Immature natural killer cell (primary cell): ENCODE measurements around the gene VTI1A. TPM values are rescaled to one million over a fixed set of nuclear protein-coding genes. Genes with fewer than 3 reads are reported as not detected.
"Not testable (repeated sequence)": the region's sequence is repeated elsewhere in the genome, so short reads cannot be mapped to it uniquely, and the experiment has no call there.

Experiments
- DNase-seq, 3 donors: peaks; one replicate each; pipeline ENCODE4 v3.0.0; 2022; ENCODE audit warnings: mixed read lengths in 1 of 3
- H3K27ac Mint-ChIP-seq, 6 donors: one replicate each; pipeline ENCODE4 v1.8.0; 2020; ENCODE audit warnings: mixed read lengths in 6 of 6, mild to moderate bottlenecking in 5 of 6, inconsistent platforms in 4 of 6, moderate library complexity in 3 of 6
- H3K27me3 Mint-ChIP-seq, 3 donors: one replicate each; pipeline ENCODE4 v1.8.0; 2020 to 2021; ENCODE audit warnings: low read depth in 3 of 3, mild to moderate bottlenecking in 3 of 3, mixed read lengths in 3 of 3, moderate library complexity in 3 of 3, inconsistent platforms in 1 of 3
- H3K36me3 Mint-ChIP-seq, 3 donors: one replicate each; pipeline ENCODE4 v1.8.0; 2020; ENCODE audit warnings: mixed read lengths in 3 of 3, inconsistent platforms in 2 of 3, mild to moderate bottlenecking in 2 of 3
- H3K4me1 Mint-ChIP-seq, 2 donors: one replicate each; pipeline ENCODE4 v1.8.0; 2020; ENCODE audit warnings: inconsistent platforms in 2 of 2, mild to moderate bottlenecking in 2 of 2, mixed read lengths in 2 of 2, moderate library complexity in 1 of 2
- H3K4me3 Mint-ChIP-seq, 5 donors: one replicate each; pipeline ENCODE4 v1.8.0; 2020; ENCODE audit warnings: mild to moderate bottlenecking in 5 of 5, mixed read lengths in 5 of 5, inconsistent platforms in 3 of 5, moderate library complexity in 3 of 5
- H3K9me3 Mint-ChIP-seq, 6 donors: one replicate each; pipeline ENCODE4 v1.8.0; 2020; ENCODE audit warnings: mild to moderate bottlenecking in 6 of 6, mixed read lengths in 6 of 6, inconsistent platforms in 4 of 6, moderate library complexity in 3 of 6
- polyA plus RNA-seq, 3 donors: library from polyadenylated mRNA; unstranded; fragments of 300-500 nt; fragmentation: Illumina TruSeq; gene quantifications; one replicate each; pipeline ENCODE4 v1.2.3, GENCODE V29; 2021

VTI1A gene
- polyA plus RNA-seq, result 10 to 100 TPM; 15.0 to 40.2 (median 31.2) TPM

DNA sequence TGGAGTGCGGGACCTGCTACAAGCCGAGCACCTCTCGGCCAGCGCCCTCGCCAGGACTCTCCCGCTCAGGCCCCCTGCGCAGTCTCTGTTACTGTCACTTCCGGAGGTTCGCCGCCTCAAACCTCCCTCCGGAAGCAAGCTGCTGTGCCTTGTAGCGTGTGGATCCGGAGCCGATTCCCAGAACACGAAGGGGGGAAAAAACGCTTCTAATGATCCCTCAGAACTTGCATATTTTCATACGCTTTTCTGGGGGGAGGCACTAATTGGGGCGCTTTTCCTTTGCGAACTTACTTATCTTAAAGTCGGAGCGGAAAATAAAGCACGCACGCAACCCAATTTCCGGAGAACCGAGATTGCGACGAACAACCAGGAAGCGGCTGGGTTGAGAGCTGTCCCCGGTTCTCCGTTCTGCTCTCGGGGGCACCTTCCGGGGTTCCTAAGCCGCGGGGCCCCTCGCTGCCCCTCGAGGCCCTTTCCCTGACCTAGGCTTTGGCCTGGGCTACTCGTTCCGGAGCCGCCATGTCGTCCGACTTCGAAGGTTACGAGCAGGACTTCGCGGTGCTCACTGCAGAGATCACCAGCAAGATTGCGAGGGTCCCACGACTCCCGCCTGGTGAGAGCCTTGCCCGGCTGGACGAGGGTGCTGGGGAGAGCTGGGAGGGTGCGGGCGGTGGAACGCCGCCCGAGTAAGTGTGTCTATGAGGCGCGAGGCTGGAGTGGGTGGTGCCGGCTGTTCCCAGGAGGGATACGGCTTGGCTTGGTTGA is at the start of gene VTI1A, which contains the start of gene ZDHHC6:
VTI1A (plus strand) TSS at position 361 of the 765 bp plus-strand sequence; CDS start at position 520, 159 bp downstream.
ZDHHC6 (minus strand) TSS at position 60 of the 765 bp plus-strand sequence. CDS start 1,478 bp downstream, outside the sequence.
- Mint-ChIP-seq H3K27ac (peak within 1 kb of the TSS; percentile 85 to 99 (median 92)), H3K27me3 (peaks cover 6 to 14% (median 12%) of the 10 kb centered on the region in 3 donors), H3K4me3 (peak within 1 kb of the TSS; percentile 90 to 97 (median 93)), H3K9me3 (no peaks in the 10 kb centered on the region), H3K36me3 (peaks cover 0 to 7% (median 0%) of the 10 kb centered on the region in 3 donors), H3K4me1 (peaks cover 48 to 73% of the 10 kb centered on the region in 2 donors)
- peak; percentile 84 to 87 (median 86) for DNase-seq

DNA sequence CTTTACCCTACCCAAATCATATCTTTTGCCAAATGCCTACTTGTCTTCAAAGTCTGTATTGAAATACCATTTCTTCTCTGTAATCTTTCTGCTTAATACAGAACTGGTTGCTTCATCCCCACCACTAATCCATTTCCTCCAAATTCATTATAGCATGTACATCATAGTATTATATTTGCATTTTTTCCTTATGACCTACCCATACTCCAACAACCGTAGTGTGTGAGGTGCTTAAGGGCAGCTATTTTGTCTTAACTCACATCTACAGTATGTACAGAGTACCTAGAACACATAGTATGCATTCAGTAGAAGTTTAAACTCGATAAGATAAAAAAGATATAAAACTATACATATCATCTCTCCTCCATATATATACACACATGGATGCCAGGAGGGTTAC is 49.4 kb upstream of the VTI1A start:
- Mint-ChIP-seq H3K36me3 (peaks cover 7 to 18% (median 7%) of the 10 kb centered on the region in 3 donors), H3K27ac (no peak overlapping the region), H3K4me1 (peaks cover 0 to 11% of the 10 kb centered on the region in 2 donors), H3K4me3 (no peak overlapping the region), H3K27me3 (peaks cover 0 to 3% (median 0%) of the 10 kb centered on the region in 3 donors), H3K9me3 (no peaks in the 10 kb centered on the region)
- no peak for DNase-seq

DNA sequence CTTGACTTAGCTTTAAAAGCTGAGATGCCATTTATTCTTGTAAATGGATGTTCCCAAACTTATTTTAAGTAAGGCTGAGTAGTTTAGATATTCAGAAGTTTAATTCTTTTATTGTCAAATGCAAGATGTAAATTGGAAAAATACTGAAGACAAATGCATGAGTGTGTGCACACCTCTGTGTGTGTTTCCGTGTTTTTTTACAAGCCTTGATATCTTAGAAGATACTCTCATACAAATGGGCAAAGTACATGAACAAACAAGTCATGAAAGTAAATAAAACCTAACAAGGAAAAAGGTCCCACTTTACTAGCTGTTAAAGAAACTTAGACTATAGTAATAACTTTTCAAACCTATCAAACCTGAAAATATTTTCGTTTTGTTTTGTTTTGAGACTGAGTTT is 44.1 kb upstream of the VTI1A start:
- peaks cover 30 to 56% (median 39%) of the 10 kb centered on the region in 3 donors for H3K36me3 Mint-ChIP-seq
- H3K4me3 Mint-ChIP-seq, result no peak overlapping the region
- peaks cover 0 to 3% (median 0%) of the 10 kb centered on the region in 3 donors for H3K27me3 Mint-ChIP-seq
- H3K4me1 Mint-ChIP-seq, result no peaks in the 10 kb centered on the region
- H3K9me3 Mint-ChIP-seq, result no peaks in the 10 kb centered on the region
- H3K27ac Mint-ChIP-seq, result no peak overlapping the region
- no peak for DNase-seq

- Mint-ChIP-seq H3K27me3 (peaks cover 0 to 3% (median 0%) of the 10 kb centered on the region in 3 donors), H3K9me3 (no peaks in the 10 kb centered on the region), H3K4me1 (no peaks in the 10 kb centered on the region), H3K36me3 (peaks cover 30 to 64% (median 46%) of the 10 kb centered on the region in 3 donors), H3K4me3 (no peak overlapping the region), H3K27ac (peak overlapping the region in 1 of 6 donors; percentile 39)
- DNase-seq, result no peak
Observed at GRCh38 chr10:112404617-112405016, 42.4 kb upstream of the VTI1A start.

DNA sequence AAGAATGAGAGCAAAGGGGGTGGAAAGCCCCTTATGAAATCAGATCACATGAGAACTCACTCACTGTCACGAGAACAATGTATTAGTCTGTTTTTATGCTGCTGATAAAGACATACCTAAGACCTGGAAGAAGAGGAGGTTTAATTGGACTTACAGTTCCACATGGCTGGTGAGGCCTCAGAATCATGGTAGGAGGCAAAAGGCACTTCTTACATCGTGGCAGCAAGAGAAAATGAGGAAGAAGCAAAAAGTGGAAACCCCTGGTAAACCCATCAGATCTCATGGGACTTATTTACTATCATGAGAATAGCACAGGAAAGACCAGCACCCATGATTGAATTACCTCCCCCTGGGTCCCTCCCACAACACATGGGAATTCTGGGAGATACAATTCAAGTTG is 40.2 kb upstream of the VTI1A start:
- Mint-ChIP-seq H3K36me3 (peaks cover 28 to 76% (median 59%) of the 10 kb centered on the region in 3 donors), H3K27ac (peak overlapping the region in 2 of 6 donors; percentile 21 to 52)
- not testable (repeated sequence) for H3K4me1 Mint-ChIP-seq, H3K27me3 Mint-ChIP-seq, H3K9me3 Mint-ChIP-seq, H3K4me3 Mint-ChIP-seq, DNase-seq

DNA sequence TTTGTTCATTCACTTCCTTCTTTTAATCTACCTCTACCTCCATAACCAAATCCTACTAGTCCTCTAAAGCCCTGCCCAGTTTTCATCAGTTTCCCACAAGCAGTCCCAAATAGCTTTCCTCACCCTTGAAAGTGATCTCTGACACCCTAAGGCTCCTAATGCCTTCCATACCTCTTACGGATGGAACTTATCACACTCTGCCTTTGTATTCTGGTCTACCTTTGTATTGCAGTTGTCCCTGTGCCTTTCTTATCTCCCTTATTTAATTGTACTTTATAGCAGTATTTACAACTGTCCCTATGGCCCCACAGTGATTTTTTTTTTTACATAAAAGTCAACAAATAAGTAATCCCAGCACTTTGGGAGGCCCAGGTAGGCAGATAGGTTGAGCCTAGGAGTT is 39.3 kb upstream of the VTI1A start:
- no peaks in the 10 kb centered on the region for H3K4me1 Mint-ChIP-seq
- peaks cover 28 to 73% (median 60%) of the 10 kb centered on the region in 3 donors for H3K36me3 Mint-ChIP-seq
- H3K4me3 Mint-ChIP-seq, result no peak overlapping the region
- H3K27me3 Mint-ChIP-seq, result no peaks in the 10 kb centered on the region
- no peak for DNase-seq
- no peaks in the 10 kb centered on the region for H3K9me3 Mint-ChIP-seq
- peak overlapping the region in 1 of 6 donors; percentile 35 for H3K27ac Mint-ChIP-seq

DNA sequence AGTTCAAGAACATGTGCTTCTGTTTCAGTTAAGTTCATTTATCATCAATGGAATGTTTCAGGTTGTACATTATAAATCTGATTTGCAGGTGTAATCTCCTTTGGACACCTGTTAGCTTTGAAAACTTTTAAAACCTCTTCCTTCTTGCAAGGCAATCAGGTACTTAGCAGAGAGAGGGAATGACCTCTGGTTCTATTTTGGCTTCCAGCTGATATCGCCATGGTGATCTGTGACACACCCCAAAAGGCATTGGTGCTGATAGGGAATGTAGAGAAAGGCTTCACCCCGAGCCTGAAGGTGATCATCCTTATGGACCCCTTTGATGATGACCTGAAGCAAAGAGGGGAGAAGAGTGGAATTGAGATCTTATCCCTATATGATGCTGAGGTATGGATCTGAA is 37.7 kb upstream of the VTI1A start:
- Mint-ChIP-seq H3K36me3 (peaks cover 29 to 74% (median 59%) of the 10 kb centered on the region in 3 donors), H3K27me3 (no peaks in the 10 kb centered on the region), H3K4me3 (no peak overlapping the region), H3K9me3 (no peaks in the 10 kb centered on the region), H3K4me1 (no peaks in the 10 kb centered on the region), H3K27ac (no peak overlapping the region)
- DNase-seq, result no peak

GRCh38 chr10:112409755-112410154 is 37.3 kb upstream of the VTI1A start:
- no peak overlapping the region for H3K27ac Mint-ChIP-seq

GRCh38 chr10:112412696-112413095 is 34.3 kb upstream of the VTI1A start:
- H3K36me3 Mint-ChIP-seq, result peaks cover 24 to 72% (median 58%) of the 10 kb centered on the region in 3 donors

More at GRCh38 chr10:112409755-112410154, 37.3 kb upstream of the VTI1A start:
- no peaks in the 10 kb centered on the region for H3K9me3 Mint-ChIP-seq
- DNase-seq, result no peak
- no peaks in the 10 kb centered on the region for H3K4me1 Mint-ChIP-seq
- H3K4me3 Mint-ChIP-seq, result no peak overlapping the region
- no peaks in the 10 kb centered on the region for H3K27me3 Mint-ChIP-seq
- peaks cover 29 to 73% (median 59%) of the 10 kb centered on the region in 3 donors for H3K36me3 Mint-ChIP-seq

DNA sequence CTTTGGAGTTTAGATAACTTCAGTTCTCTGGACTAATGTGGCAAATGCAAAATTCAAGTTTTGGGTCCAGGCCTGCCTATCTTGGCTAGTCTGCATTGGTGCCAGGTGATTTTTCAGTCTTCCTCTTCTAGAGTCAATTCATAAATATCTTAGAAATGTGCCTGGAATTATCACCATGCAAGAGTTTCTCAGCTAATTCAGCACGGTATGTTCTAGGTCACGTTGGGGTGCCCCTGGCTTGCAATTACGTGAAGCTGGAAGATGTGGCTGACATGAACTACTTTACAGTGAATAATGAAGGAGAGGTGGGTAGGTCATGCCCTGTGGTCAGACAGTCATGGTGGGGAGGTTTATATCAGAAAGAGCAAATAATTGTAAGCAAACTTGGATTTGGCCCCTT is 25.3 kb upstream of the VTI1A start:
- peaks cover 0 to 2% (median 1%) of the 10 kb centered on the region in 3 donors for H3K27me3 Mint-ChIP-seq
- peaks cover 18 to 42% (median 27%) of the 10 kb centered on the region in 3 donors for H3K36me3 Mint-ChIP-seq
- no peaks in the 10 kb centered on the region for H3K9me3 Mint-ChIP-seq
- no peak overlapping the region for H3K4me3 Mint-ChIP-seq
- no peak for DNase-seq
- no peaks in the 10 kb centered on the region for H3K4me1 Mint-ChIP-seq
- peak overlapping the region in 3 of 6 donors; percentile 15 to 64 (median 23) for H3K27ac Mint-ChIP-seq

More at GRCh38 chr10:112412696-112413095, 34.3 kb upstream of the VTI1A start:
- no peaks in the 10 kb centered on the region for H3K27me3 Mint-ChIP-seq
- H3K4me3 Mint-ChIP-seq, result no peak overlapping the region
- no peaks in the 10 kb centered on the region for H3K9me3 Mint-ChIP-seq
- no peak overlapping the region for H3K27ac Mint-ChIP-seq
- H3K4me1 Mint-ChIP-seq, result no peaks in the 10 kb centered on the region
- no peak for DNase-seq

DNA sequence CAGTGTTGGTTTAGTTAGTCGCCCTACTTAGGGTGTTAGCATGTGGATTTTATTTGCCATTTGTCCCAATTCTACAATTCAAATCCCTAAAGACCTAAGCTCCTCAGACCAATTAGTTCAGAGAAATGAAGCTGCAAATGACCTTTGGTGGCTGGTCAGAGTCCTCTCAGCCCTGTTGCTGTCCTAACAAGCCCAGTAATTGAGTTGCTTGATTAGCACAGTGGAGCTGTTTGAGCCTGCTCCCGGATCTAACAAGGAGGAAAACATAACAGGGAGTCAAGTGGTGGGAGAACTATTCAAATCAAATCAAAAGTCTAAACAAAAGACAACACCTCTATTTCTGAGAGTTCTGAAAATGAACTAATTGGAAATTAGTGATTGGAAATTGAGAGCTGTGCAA is 22.4 kb upstream of the VTI1A start:
- peak overlapping the region in 3 of 6 donors; percentile 13 to 51 (median 35) for H3K27ac Mint-ChIP-seq

GRCh38 chr10:112426111-112426510 is 20.9 kb upstream of the VTI1A start:
- DNase-seq, result no peak
- Mint-ChIP-seq H3K36me3 (peaks cover 15 to 57% (median 38%) of the 10 kb centered on the region in 3 donors), H3K9me3 (no peaks in the 10 kb centered on the region), H3K27me3 (peaks cover 0 to 2% (median 1%) of the 10 kb centered on the region in 3 donors), H3K4me1 (peaks cover 6 to 7% of the 10 kb centered on the region in 2 donors), H3K4me3 (no peak overlapping the region), H3K27ac (peak overlapping the region in 2 of 6 donors; percentile 69 to 80)

More for the DNA sequence above, 22.4 kb upstream of the VTI1A start:
- Mint-ChIP-seq H3K4me3 (no peak overlapping the region), H3K4me1 (peaks cover 6 to 7% of the 10 kb centered on the region in 2 donors), H3K27me3 (peaks cover 0 to 2% (median 1%) of the 10 kb centered on the region in 3 donors), H3K9me3 (no peaks in the 10 kb centered on the region), H3K36me3 (peaks cover 21 to 55% (median 34%) of the 10 kb centered on the region in 3 donors)
- DNase-seq, result no peak

DNA sequence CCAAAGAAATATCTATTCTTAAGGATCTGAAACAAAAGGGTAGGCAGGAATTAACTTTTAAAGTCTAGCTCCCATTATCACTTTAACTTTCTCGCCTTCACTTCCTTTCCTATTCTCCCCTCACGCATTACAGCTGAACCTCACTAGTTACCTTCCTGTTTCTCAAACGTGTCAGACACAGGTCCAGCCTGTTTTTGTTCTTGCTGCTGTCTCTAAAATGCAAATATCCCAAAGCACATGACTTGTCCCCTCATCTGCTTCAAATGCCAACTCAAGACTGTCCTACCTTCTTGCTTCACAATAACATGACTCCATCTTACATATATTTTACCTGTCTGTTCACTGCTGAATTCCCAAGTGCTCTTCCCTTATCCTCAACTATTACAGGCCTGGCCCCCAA is 17.9 kb upstream of the VTI1A start:
- Mint-ChIP-seq H3K9me3 (no peaks in the 10 kb centered on the region), H3K27ac (peak overlapping the region; percentile 16 to 88 (median 68)), H3K4me3 (no peak overlapping the region), H3K36me3 (peaks cover 16 to 62% (median 42%) of the 10 kb centered on the region in 3 donors), H3K4me1 (peaks cover 6 to 7% of the 10 kb centered on the region in 2 donors), H3K27me3 (peaks cover 0 to 1% (median 0%) of the 10 kb centered on the region in 3 donors)
- DNase-seq, result no peak

GRCh38 chr10:112429654-112430230 is 17.3 kb upstream of the VTI1A start:
- Mint-ChIP-seq H3K4me3 (no peak overlapping the region), H3K27me3 (peaks cover 0 to 1% (median 0%) of the 10 kb centered on the region in 3 donors), H3K27ac (peak overlapping the region; percentile 16 to 88 (median 68)), H3K9me3 (no peaks in the 10 kb centered on the region), H3K4me1 (peaks cover 6 to 7% of the 10 kb centered on the region in 2 donors), H3K36me3 (peaks cover 16 to 61% (median 39%) of the 10 kb centered on the region in 3 donors)
- no peak for DNase-seq
